HepG2 (cell line): ENCODE results near the gene NCBP2L. TPM values are rescaled to one million over a fixed set of nuclear protein-coding genes. Genes with fewer than 3 reads are reported as not detected.

Experiments used
- ATAC-seq: fragments of 200-7000 bp; cut with Tn5 transposase; 3 replicates; pipeline ENCODE4 v1.9.1; 2020; ENCODE audit warnings: mild to moderate bottlenecking, moderate library complexity
- BruUV-seq: library from RNA; stranded (reverse); fragments of 400-500 nt; replicated peaks from 2 replicates; lab custom pipeline; 2021; lab: Mats Ljungman, UMichigan
- CTCF ChIA-PET: fragments of 300-600 bp; formaldehyde crosslinking; extraction: SDS; loops from one replicate; lab custom pipeline; 2021; ENCODE audit warnings: low total read pairs, inconsistent platforms, low intra/inter-chr PET ratio; lab: Yijun Ruan, JAX
- POLR2A ChIA-PET: fragments of 350-600 bp; sonication (Branson Sonifier 250); formaldehyde crosslinking; loops from one replicate; lab custom pipeline; 2020; ENCODE audit warnings: antibody characterized with exemption, inconsistent platforms; lab: Yijun Ruan, JAX
- DNase-seq: peaks from one replicate; pipeline ENCODE4 v3.0.0-alpha.2; 2015; ENCODE audit warnings: low spot score
- FAIRE-seq: peaks from 3 replicates; lab custom pipeline; 2011; peaks lifted over from hg19 to GRCh38; lab: Jason Lieb, UNC
- H2AFZ ChIP-seq: one replicate; pipeline ENCODE4 v1.6.1; 2011; ENCODE audit warnings: low read length, inconsistent platforms
- H3K27ac ChIP-seq: fragments of 300-600 bp; 3 replicates; pipeline ENCODE4 v1.8.0; 2011; ENCODE audit warnings: mixed run types, mild to moderate bottlenecking, mixed read lengths, low read length, inconsistent platforms; ENCODE audit not compliant: insufficient read depth; ENCODE audit errors: extremely low read length
- H3K27me3 ChIP-seq, 2 experiments: fragments of 200-600 bp in 1 of 2; 2 replicates in 1 of 2; 3 replicates in 1 of 2; pipeline versions ENCODE4 v1.6.0 to v1.8.0; 2011; ENCODE audit warnings: low read length in 2 of 2, mild to moderate bottlenecking in 2 of 2, moderate library complexity in 2 of 2, inconsistent platforms in 1 of 2; ENCODE audit not compliant: insufficient read depth in 2 of 2, control insufficient read depth in 1 of 2
- H3K36me3 ChIP-seq, 2 experiments: fragments of 200-600 bp in 1 of 2; replicated peaks in 1 of 2; 2 replicates in 1 of 2; 3 replicates in 1 of 2; pipeline versions ENCODE4 v1.5.1 to v1.8.0; 2011; ENCODE audit warnings: low read length in 2 of 2, inconsistent platforms in 1 of 2; ENCODE audit not compliant: insufficient read depth in 2 of 2, control insufficient read depth in 1 of 2
- H3K4me1 ChIP-seq: 2 replicates; pipeline ENCODE4 v1.5.1; 2012; ENCODE audit warnings: low read length, inconsistent platforms; ENCODE audit not compliant: insufficient read depth
- H3K4me2 ChIP-seq: 2 replicates; pipeline ENCODE4 v1.6.0; 2011; ENCODE audit warnings: low read depth, low read length, inconsistent platforms
- H3K4me3 ChIP-seq, 3 experiments: fragments of 200-600 bp in 1 of 3; sonication (generic), shearing (Covaris generic) in 1 of 3; replicated peaks in 1 of 3; 2 replicates each; pipeline ENCODE4 v1.5.1; 2011 to 2016; ENCODE audit warnings: low read length in 3 of 3, inconsistent platforms in 2 of 3, low read depth in 2 of 3, mild to moderate bottlenecking in 2 of 3, control low read depth in 1 of 3, mixed read lengths in 1 of 3; ENCODE audit not compliant: insufficient read depth in 1 of 3
- H3K79me2 ChIP-seq: one replicate; pipeline ENCODE4 v1.6.1; 2011; ENCODE audit warnings: low read length, inconsistent platforms; ENCODE audit not compliant: insufficient read depth
- H3K9ac ChIP-seq: 2 replicates; pipeline ENCODE4 v1.6.0; 2011; ENCODE audit warnings: mild to moderate bottlenecking, low read depth, low read length, inconsistent platforms; ENCODE audit not compliant: insufficient read depth
- H3K9me3 ChIP-seq: 2 replicates; pipeline ENCODE4 v1.5.1; 2012; ENCODE audit warnings: mild to moderate bottlenecking, low read length
- H4K20me1 ChIP-seq: 2 replicates; pipeline ENCODE4 v1.6.0; 2011; ENCODE audit warnings: inconsistent platforms, mild to moderate bottlenecking, low read length, moderate library complexity; ENCODE audit not compliant: insufficient read depth
- CBX5 ChIP-seq: sonication (generic); formaldehyde crosslinking; IDR thresholded peaks from 2 replicates; pipeline ENCODE4 v1.4.0; 2020; ENCODE audit warnings: missing genetic modification reagents, borderline replicate concordance
- DRAP1 ChIP-seq: IDR thresholded peaks from 2 replicates; pipeline ENCODE4 v1.6.1; 2016; ENCODE audit warnings: missing genetic modification reagents, missing compliant biosample characterization
- ELF3 ChIP-seq: IDR thresholded peaks from 2 replicates; pipeline ENCODE4 v1.6.1; 2016; ENCODE audit warnings: missing genetic modification reagents, missing compliant biosample characterization
- GABPB1 ChIP-seq: IDR thresholded peaks from 2 replicates; pipeline ENCODE4 v1.6.1; 2016; ENCODE audit warnings: mild to moderate bottlenecking, missing genetic modification reagents, moderate library complexity, missing compliant biosample characterization
- GFI1 ChIP-seq: sonication (generic); formaldehyde crosslinking; IDR thresholded peaks from 2 replicates; pipeline ENCODE4 v1.5.0; 2020; ENCODE audit warnings: missing genetic modification reagents, mild to moderate bottlenecking, borderline replicate concordance
- GZF1 ChIP-seq: sonication (generic); formaldehyde crosslinking; IDR thresholded peaks from 2 replicates; pipeline ENCODE4 v1.5.1; 2020; ENCODE audit warnings: mild to moderate bottlenecking, missing genetic modification reagents
- HMG20B ChIP-seq: conservative IDR thresholded peaks from 2 replicates; pipeline ENCODE4 v1.6.1; 2016; ENCODE audit warnings: missing genetic modification reagents, missing compliant biosample characterization
- HNF4G ChIP-seq, 2 experiments: sonication (generic) in 1 of 2; formaldehyde crosslinking in 1 of 2; IDR thresholded peaks; 2 replicates each; pipeline versions ENCODE4 v1.4.0 to v1.6.1; 2011 to 2020; ENCODE audit warnings: borderline replicate concordance in 2 of 2, low read depth in 2 of 2, mild to moderate bottlenecking in 2 of 2, low read length in 1 of 2, missing genetic modification reagents in 1 of 2, moderate library complexity in 1 of 2
- HOXA7 ChIP-seq: sonication (generic); formaldehyde crosslinking; IDR thresholded peaks from 2 replicates; pipeline ENCODE4 v1.8.1; 2022; ENCODE audit warnings: mild to moderate bottlenecking, missing genetic modification reagents, moderate library complexity
- KDM6A ChIP-seq: IDR thresholded peaks from 2 replicates; pipeline ENCODE4 v1.6.1; 2016; ENCODE audit warnings: low read depth
- MED13 ChIP-seq: sonication (generic); formaldehyde crosslinking; IDR thresholded peaks from 2 replicates; pipeline ENCODE4 v1.5.0; 2020; ENCODE audit warnings: missing genetic modification reagents
- NR3C1 ChIP-seq: sonication (generic); formaldehyde crosslinking; IDR thresholded peaks from 2 replicates; pipeline ENCODE4 v1.4.0; 2020; ENCODE audit warnings: missing genetic modification reagents
- PHB2 ChIP-seq: fragments of 450-650 bp; IDR thresholded peaks from 2 replicates; pipeline ENCODE4 v1.6.1; 2018; ENCODE audit not compliant: partially characterized antibody
- PTBP1 ChIP-seq: fragments of 200-400 bp; formaldehyde crosslinking; IDR thresholded peaks from 2 replicates; pipeline ENCODE4 v1.6.1; 2018; ENCODE audit warnings: low read length, low read depth; ENCODE audit not compliant: poor library complexity, severe bottlenecking
- RFX3 ChIP-seq: IDR thresholded peaks from 2 replicates; pipeline ENCODE4 v1.6.1; 2016; ENCODE audit warnings: missing biosample characterization, missing genetic modification reagents
- SYNCRIP ChIP-seq: fragments of 200-400 bp; formaldehyde crosslinking; IDR thresholded peaks from 2 replicates; pipeline ENCODE4 v1.6.1; 2018; ENCODE audit warnings: mild to moderate bottlenecking, low read depth, low read length; ENCODE audit not compliant: insufficient read depth
- ZBTB42 ChIP-seq: sonication (generic); formaldehyde crosslinking; IDR thresholded peaks from 2 replicates; pipeline ENCODE4 v1.5.0; 2020; ENCODE audit warnings: mild to moderate bottlenecking, missing genetic modification reagents
- ZNF136 ChIP-seq: sonication (generic); formaldehyde crosslinking; IDR thresholded peaks from 2 replicates; pipeline ENCODE4 v1.8.1; 2022; ENCODE audit warnings: low read depth, mild to moderate bottlenecking, moderate library complexity, missing genetic modification reagents
- ZNF263 ChIP-seq: sonication (generic); formaldehyde crosslinking; IDR thresholded peaks from 2 replicates; pipeline ENCODE4 v1.4.0; 2020; ENCODE audit warnings: missing genetic modification reagents
- ZNF34 ChIP-seq: sonication (generic); formaldehyde crosslinking; IDR thresholded peaks from 2 replicates; pipeline ENCODE4 v1.4.0; 2020; ENCODE audit warnings: mild to moderate bottlenecking, missing genetic modification reagents, borderline replicate concordance
- ZNF446 ChIP-seq: sonication (generic); formaldehyde crosslinking; IDR thresholded peaks from 2 replicates; pipeline ENCODE4 v1.5.0; 2020; ENCODE audit warnings: mild to moderate bottlenecking, missing genetic modification reagents
- ZNF460 ChIP-seq: sonication (generic); formaldehyde crosslinking; IDR thresholded peaks from 2 replicates; pipeline ENCODE4 v1.5.1; 2020; ENCODE audit warnings: missing genetic modification reagents, mild to moderate bottlenecking, borderline replicate concordance
- ZNF484 ChIP-seq: sonication (generic); formaldehyde crosslinking; IDR thresholded peaks from 2 replicates; pipeline ENCODE4 v1.5.1; 2020; ENCODE audit warnings: mild to moderate bottlenecking, low read depth, missing genetic modification reagents, borderline replicate concordance
- ZNF567 ChIP-seq: sonication (generic); formaldehyde crosslinking; IDR thresholded peaks from 2 replicates; pipeline ENCODE4 v1.8.1; 2023; ENCODE audit warnings: mild to moderate bottlenecking, missing genetic modification reagents, borderline replicate concordance
- ZSCAN30 ChIP-seq: sonication (generic); formaldehyde crosslinking; IDR thresholded peaks from 2 replicates; pipeline ENCODE4 v1.5.0; 2020; ENCODE audit warnings: mild to moderate bottlenecking, missing genetic modification reagents
- WGBS: methylation state at CpG from one replicate; pipeline ENCODE4 v1.1.6; 2017; ENCODE audit warnings: low lambda C conversion rate; 5-methylcytosine and 5-hydroxymethylcytosine counted together
- in situ Hi-C: cut with HindIII; loops from 2 replicates; pipeline ENCODE4 v1.10.0; 2017; ENCODE audit warnings: low pct_unique_long_range_greater_than_20kb; ENCODE audit not compliant: extremely low pct_ligation_motif_present
- intact Hi-C: fragments of 100-400 bp; cut with micrococcal nuclease; formaldehyde crosslinking; loops from one replicate; pipeline ENCODE4 v1.10.0; 2022; ENCODE audit not compliant: unreplicated experiment
- polyA plus RNA-seq, 8 experiments: library from polyadenylated mRNA; depleted of rRNA in 3 of 8; stranded (reverse) in 7 of 8; unstranded in 1 of 8; fragments of >200 nt; fragmentation: Illumina TruSeq in 4 of 8; extraction: Trizol in 4 of 8; gene quantifications; 2 replicates each; pipeline versions ENCODE4 v1.2.1 to v1.2.3, GENCODE V29; 2011 to 2016; ENCODE audit warnings: low read depth in 4 of 8, missing spikeins in 1 of 8, mixed read lengths in 1 of 8; ENCODE audit not compliant: insufficient read depth in 1 of 8
- total RNA-seq, 5 experiments: library from RNA; depleted of rRNA; stranded (reverse); fragments of >200 nt; fragmentation: Illumina TruSeq; extraction: Trizol; gene quantifications; 2 replicates each; pipeline ENCODE4 v1.2.3, GENCODE V29; 2016; ENCODE audit warnings: low read depth in 1 of 5
- TF ChIP-seq, protein P1 (sequence below): sonication (generic); formaldehyde crosslinking; IDR thresholded peaks from 2 replicates; pipeline ENCODE4 v1.8.0; 2022; ENCODE audit warnings: mild to moderate bottlenecking, missing genetic modification reagents, moderate library complexity

NCBP2L gene
- total and polyA plus RNA-seq, 2 of the 13 experiments (the other 11 are each of a cell fraction or from before 2014, with no cell fraction given) = not detected

DNA sequence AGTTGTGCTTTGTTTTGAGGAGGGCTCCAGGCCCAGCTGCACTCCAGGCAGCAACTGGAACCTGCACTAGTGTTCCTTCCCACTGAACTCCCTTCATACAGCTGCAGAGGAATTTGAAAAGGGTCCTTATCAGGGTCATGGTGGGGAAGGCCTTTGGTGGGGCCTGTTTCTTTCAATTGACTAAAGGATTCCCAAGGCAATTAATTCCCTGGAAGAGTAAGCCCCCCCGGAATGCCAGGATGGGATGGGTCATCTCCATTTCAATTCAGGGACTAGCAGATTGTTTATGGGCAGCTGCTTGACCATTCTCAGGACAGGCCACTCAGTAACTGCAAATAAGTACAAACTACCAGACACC is 47.3 kb upstream of the NCBP2L start:
- in situ Hi-C loops = no loop called here

GRCh38 chrX:107730991-107731766 is 46.4 kb upstream of the NCBP2L start:
- no TSS peak for BruUV-seq
- no peaks in the 10 kb centered on the region; a peak in 1 of 5 replicates for H3K27me3 ChIP-seq
- no peak for DNase-seq
- WGBS = 39% methylated on average over 4 of the region's 9 CpGs
- in situ Hi-C loops = no loop called here
- no peak for FAIRE-seq
- H3K36me3 ChIP-seq = no peaks in the 10 kb centered on the region
- ATAC-seq = no peak
- H4K20me1 ChIP-seq = no peaks in the 10 kb centered on the region
- H3K4me3 ChIP-seq = no peak overlapping the region
- no peak overlapping the region for H3K4me2 ChIP-seq
- intact Hi-C loops = no loop called here
- H3K27ac ChIP-seq = no peak overlapping the region
- ChIA-PET CTCF (no interaction called here), POLR2A (no interaction called here)
- no peak overlapping the region for H3K9ac ChIP-seq
- peaks cover 26% of the 10 kb centered on the region for H3K4me1 ChIP-seq
- no peaks in the 10 kb centered on the region for H3K9me3 ChIP-seq
- H3K79me2 ChIP-seq = no peaks in the 10 kb centered on the region
- H2AFZ ChIP-seq = no peak overlapping the region
- TF ChIP-seq ZBTB42 (no peak), RFX3 (no peak), ZNF136 (CRISPR knock-in tag) (no peak), HNF4G (IDR thresholded peaks at IDR 0.05; ENCODE audit: borderline replicate concordance, low read depth, low read length) (no peak), HNF4G (CRISPR knock-in tag; IDR thresholded peaks at IDR 0.05; ENCODE audit: borderline replicate concordance, low read depth) (no peak), HMG20B (CRISPR knock-in tag) (no peak), ZNF446 (CRISPR knock-in tag) (no peak), ELF3 (no peak), HOXA7 (no peak), ZNF484 (CRISPR knock-in tag) (no peak)
- TF ChIP-seq, protein P1, sequence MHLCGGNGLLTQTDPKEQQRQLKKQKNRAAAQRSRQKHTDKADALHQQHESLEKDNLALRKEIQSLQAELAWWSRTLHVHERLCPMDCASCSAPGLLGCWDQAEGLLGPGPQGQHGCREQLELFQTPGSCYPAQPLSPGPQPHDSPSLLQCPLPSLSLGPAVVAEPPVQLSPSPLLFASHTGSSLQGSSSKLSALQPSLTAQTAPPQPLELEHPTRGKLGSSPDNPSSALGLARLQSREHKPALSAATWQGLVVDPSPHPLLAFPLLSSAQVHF (CRISPR knock-in tag) = no peak

More for the DNA sequence above, 47.3 kb upstream of the NCBP2L start:
- peaks cover 26% of the 10 kb centered on the region for H3K4me1 ChIP-seq
- CTCF ChIA-PET = no interaction called here
- H3K4me2 ChIP-seq = no peak overlapping the region
- 0% methylated on average over 1 of the region's 1 CpG for WGBS
- BruUV-seq = no TSS peak
- no peaks in the 10 kb centered on the region for H3K36me3 ChIP-seq
- H3K9me3 ChIP-seq = no peaks in the 10 kb centered on the region
- TF ChIP-seq ZNF263 (no peak), GABPB1 (CRISPR knock-in tag) (no peak), ZNF567 (CRISPR knock-in tag) (no peak), DRAP1 (CRISPR knock-in tag) (no peak), PHB2 (no peak), PTBP1 (no peak), CBX5 (CRISPR knock-in tag) (no peak), ZNF34 (no peak), GFI1 (no peak), SYNCRIP (no peak), GZF1 (CRISPR knock-in tag) (no peak), MED13 (CRISPR knock-in tag) (no peak), ZSCAN30 (CRISPR knock-in tag) (no peak), ZNF460 (no peak), NR3C1 (CRISPR knock-in tag) (no peak), KDM6A (CRISPR knock-in tag) (no peak)
- ATAC-seq (no peak), DNase-seq (no peak), FAIRE-seq (no peak)
- H3K79me2 ChIP-seq = no peaks in the 10 kb centered on the region
- POLR2A ChIA-PET = no interaction called here
- no peak overlapping the region for H3K4me3 ChIP-seq
- intact Hi-C loops = no loop called here
- H4K20me1 ChIP-seq = no peaks in the 10 kb centered on the region
- H2AFZ ChIP-seq = no peak overlapping the region
- H3K27ac ChIP-seq = no peak overlapping the region
- no peaks in the 10 kb centered on the region; a peak in 1 of 5 replicates for H3K27me3 ChIP-seq
- no peak overlapping the region for H3K9ac ChIP-seq
